ENCODE results near the gene NIPAL3. TPM values are rescaled to one million over a fixed set of nuclear protein-coding genes. Genes with fewer than 3 reads are reported as not detected.

Gene NIPAL3
- total RNA-seq, 1 experiment from 2014 or later: 6.5 TPM

- peak; percentile 10 for DNase-seq (ENCODE audit: low spot score)
- no peaks in the 10 kb centered on the region for H3K36me3 ChIP-seq (ENCODE audit: insufficient read depth, low read length, poor library complexity, severe bottlenecking)
- H3K4me3 ChIP-seq (ENCODE audit: low read depth, low read length, poor library complexity, severe bottlenecking): peak overlapping the region; percentile 64
- H3K27me3 ChIP-seq (replicated peaks; ENCODE audit: insufficient read depth, low read depth, low read length, poor library complexity): no peaks in the 10 kb centered on the region
- ChIA-PET CTCF (interaction anchor here (1.5 kb wide), 1 partner anchor 87 kb away, joined by 4 read pairs; the partner anchor contains the start of gene NIPAL3), POLR2A (ENCODE audit: low non-redundant PET) (no interaction called here)
- no peak overlapping the region for H3K27ac ChIP-seq (ENCODE audit: low read depth, low read length, poor library complexity, severe bottlenecking)
- no peaks in the 10 kb centered on the region for H3K9me3 ChIP-seq (ENCODE audit: low read depth, low read length, poor library complexity, severe bottlenecking)
- no peak for TF ChIP-seq CTCF (conservative IDR thresholded peaks at IDR 0.05; ENCODE audit: low read depth, low read length)
- TF ChIP-seq EZH2 (IDR thresholded peaks at IDR 0.05; ENCODE audit: borderline replicate concordance, low read depth, low read length, poor library complexity, severe bottlenecking): no peak
- intact Hi-C loops (cut with micrococcal nuclease; ENCODE audit: unreplicated experiment): no loop called here
- H3K4me1 ChIP-seq (ENCODE audit: insufficient read depth, low read length, poor library complexity, severe bottlenecking): no peaks in the 10 kb centered on the region
- BruUV-seq (replicated peaks): no TSS peak
Measured at GRCh38 chr1:24503059-24503751, 87.6 kb downstream of the NIPAL3 start.

DNA sequence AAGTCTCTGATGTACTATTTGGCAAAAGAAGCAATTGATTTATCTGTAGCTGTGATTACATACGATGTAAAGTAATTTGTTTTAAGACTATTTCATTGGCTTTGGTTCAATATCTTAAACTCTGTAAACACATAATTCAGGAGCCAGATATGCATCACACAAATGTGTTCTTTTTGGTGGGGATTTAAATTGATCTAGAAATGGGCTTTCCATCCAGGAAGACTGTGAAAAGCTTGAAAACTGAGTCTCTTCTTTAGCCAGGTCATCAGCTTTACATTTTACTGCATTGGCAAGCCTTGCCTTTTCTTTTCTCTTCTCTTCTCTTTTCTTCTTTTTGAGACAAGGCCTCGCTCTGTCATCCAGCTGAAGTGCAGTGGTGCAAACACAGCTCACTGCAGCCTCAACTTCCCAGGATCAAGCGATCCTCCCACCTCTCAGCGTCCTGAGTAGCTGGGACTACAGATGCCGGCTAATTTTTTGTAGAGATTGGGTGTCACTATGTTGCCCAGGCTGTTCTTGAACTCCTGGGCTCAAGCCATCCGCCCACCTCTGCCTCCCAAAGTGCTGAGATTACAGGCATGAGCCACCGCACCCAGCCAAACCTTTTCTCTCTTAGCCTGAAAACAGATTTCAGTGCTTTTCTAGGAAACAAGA, 88.4 kb downstream of the NIPAL3 start:
- BruUV-seq (replicated peaks): no TSS peak
- Histone ChIP-seq H3K4me3 (ENCODE audit: low read depth, low read length, poor library complexity, severe bottlenecking) (peak overlapping the region; percentile 64), H3K27ac (ENCODE audit: low read depth, low read length, poor library complexity, severe bottlenecking) (no peak overlapping the region), H3K27me3 (replicated peaks; ENCODE audit: insufficient read depth, low read depth, low read length, poor library complexity) (no peaks in the 10 kb centered on the region), H3K4me1 (ENCODE audit: insufficient read depth, low read length, poor library complexity, severe bottlenecking) (no peaks in the 10 kb centered on the region), H3K36me3 (ENCODE audit: insufficient read depth, low read length, poor library complexity, severe bottlenecking) (no peaks in the 10 kb centered on the region), H3K9me3 (ENCODE audit: low read depth, low read length, poor library complexity, severe bottlenecking) (no peaks in the 10 kb centered on the region)
- DNase-seq (ENCODE audit: low spot score): no peak
- POLR2A ChIA-PET (ENCODE audit: low non-redundant PET): no interaction called here
- CTCF ChIA-PET: no interaction called here
- TF ChIP-seq EZH2 (IDR thresholded peaks at IDR 0.05; ENCODE audit: borderline replicate concordance, low read depth, low read length, poor library complexity, severe bottlenecking): no peak
- TF ChIP-seq CTCF (conservative IDR thresholded peaks at IDR 0.05; ENCODE audit: low read depth, low read length): no peak
- intact Hi-C loops (cut with micrococcal nuclease; ENCODE audit: unreplicated experiment): no loop called here

GRCh38 chr1:24504560-24504959, 89.0 kb downstream of the NIPAL3 start:
- H3K4me1 ChIP-seq (ENCODE audit: insufficient read depth, low read length, poor library complexity, severe bottlenecking): no peaks in the 10 kb centered on the region
- no peaks in the 10 kb centered on the region for H3K27me3 ChIP-seq (replicated peaks; ENCODE audit: insufficient read depth, low read depth, low read length, poor library complexity)
- DNase-seq (ENCODE audit: low spot score): no peak
- CTCF ChIA-PET: no interaction called here
- POLR2A ChIA-PET (ENCODE audit: low non-redundant PET): no interaction called here
- BruUV-seq (replicated peaks): no TSS peak
- TF ChIP-seq EZH2 (IDR thresholded peaks at IDR 0.05; ENCODE audit: borderline replicate concordance, low read depth, low read length, poor library complexity, severe bottlenecking) (no peak), CTCF (conservative IDR thresholded peaks at IDR 0.05; ENCODE audit: low read depth, low read length) (no peak)
- H3K9me3 ChIP-seq (ENCODE audit: low read depth, low read length, poor library complexity, severe bottlenecking): no peaks in the 10 kb centered on the region
- H3K27ac ChIP-seq (ENCODE audit: low read depth, low read length, poor library complexity, severe bottlenecking): no peak overlapping the region
- intact Hi-C loops (cut with micrococcal nuclease; ENCODE audit: unreplicated experiment): no loop called here
- H3K4me3 ChIP-seq (ENCODE audit: low read depth, low read length, poor library complexity, severe bottlenecking): no peak overlapping the region
- H3K36me3 ChIP-seq (ENCODE audit: insufficient read depth, low read length, poor library complexity, severe bottlenecking): no peaks in the 10 kb centered on the region
